A549 treated with GW870086 at 1 μM for 4 hours (cell line): ENCODE results near the gene PEG3. TPM values are rescaled to one million over a fixed set of nuclear protein-coding genes. Genes with fewer than 3 reads are reported as not detected.

Source experiments
- total RNA-seq: library from RNA; stranded (reverse); fragments of 200-300 nt; extraction: Qiagen RNA extraction; gene quantifications from 5 replicates; pipeline ENCODE4 v1.2.3, GENCODE V29; 2022; ENCODE audit warnings: low read depth

PEG3 gene
- not detected in 5 replicates for total RNA-seq

DNA sequence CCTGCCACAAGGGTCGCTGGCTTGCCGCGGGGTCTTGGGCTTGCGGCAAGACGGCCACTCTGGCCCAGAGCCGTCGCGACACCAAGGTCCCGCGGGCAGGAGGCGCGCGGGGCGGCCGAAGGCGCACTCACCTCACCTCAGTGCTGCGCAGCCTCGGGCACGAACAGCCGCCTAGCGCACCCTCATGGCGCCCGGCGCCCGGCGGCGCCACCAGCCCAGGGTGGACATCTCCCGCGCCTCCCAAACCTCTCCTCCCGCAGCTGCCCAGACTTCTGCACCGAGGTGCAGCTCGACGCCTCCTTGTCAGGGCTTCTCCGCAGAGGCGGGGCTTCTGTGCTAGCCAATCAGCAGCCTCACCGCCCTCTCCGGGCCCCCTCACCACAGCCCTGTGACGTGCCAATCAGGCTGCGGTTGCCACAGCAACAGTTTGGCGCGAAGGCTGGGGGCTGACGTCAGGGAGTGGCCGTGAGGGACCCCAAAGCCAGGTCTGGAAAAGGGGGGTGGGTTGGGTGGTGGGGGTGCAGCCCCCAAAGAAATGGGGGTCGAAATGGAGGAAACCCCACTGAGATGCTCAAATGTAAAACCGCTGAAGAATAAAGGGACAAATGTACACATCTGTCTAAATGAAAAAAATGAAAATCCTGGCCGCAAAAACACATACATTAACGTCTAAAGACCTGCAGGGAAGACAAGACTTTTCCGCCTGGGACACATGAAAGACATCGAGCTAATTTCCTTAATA, at the start of gene PEG3, which contains the start of gene ZIM2:
Gene PEG3 (minus strand): TSS at position 276 of the 742 bp plus-strand sequence. CDS start 16,071 bp downstream, outside the sequence.
Gene ZIM2 (minus strand): TSS at position 276 of the 742 bp plus-strand sequence. CDS start 16,449 bp downstream, outside the sequence.

Other genes starting within 250 kb of the PEG3 start
- 9.3 to 11.7 TPM (median 10.7 TPM) in 5 replicates for gene ZNF71, start 245.4 kb downstream of the PEG3 start, total RNA-seq
- gene SMIM17, start 197.6 kb downstream of the PEG3 start, total RNA-seq: 0.19 TPM in 1 of 5 replicates, not detected in the others
- not detected in 5 replicates for gene ZNF835, start 169.0 kb downstream of the PEG3 start, total RNA-seq
- not detected in 5 replicates for gene ZIM2, start within 50 bp of the PEG3 start, total RNA-seq